HG03135 (cell line): ENCODE data around the gene ACTR5.

ENCODE experiments used
- ATAC-seq: cut with Tn5 transposase; IDR thresholded peaks from one replicate; pipeline ENCODE4 v1.9.1; 2021; ENCODE audit warnings: mild to moderate bottlenecking, moderate library complexity; ENCODE audit not compliant: unreplicated experiment

Gene ACTR5

GRCh38 chr20:38748097-38748860 is at the start of gene ACTR5:
ACTR5 (plus strand) TSS chr20:38748460; CDS start chr20:38748479, 19 bp downstream.
- peak; percentile 81 for ATAC-seq

GRCh38 chr20:38698541-38698940 is 49.7 kb upstream of the ACTR5 start:
- no peak for ATAC-seq

- ATAC-seq: no peak
Measured at GRCh38 chr20:38700141-38700540, 48.1 kb upstream of the ACTR5 start.

GRCh38 chr20:38700926-38701325 is 47.3 kb upstream of the ACTR5 start:
- no peak for ATAC-seq

GRCh38 chr20:38703526-38703925 is 44.7 kb upstream of the ACTR5 start:
- no peak for ATAC-seq

- no peak for ATAC-seq
Measured at GRCh38 chr20:38704136-38704535, 44.1 kb upstream of the ACTR5 start.

- no peak for ATAC-seq
Measured at GRCh38 chr20:38706509-38706908, 41.8 kb upstream of the ACTR5 start.

GRCh38 chr20:38714308-38714707 is 34.0 kb upstream of the ACTR5 start:
- no peak for ATAC-seq

GRCh38 chr20:38715646-38716045 is 32.6 kb upstream of the ACTR5 start:
- no peak for ATAC-seq

GRCh38 chr20:38722683-38723016 is 25.6 kb upstream of the ACTR5 start:
- no peak for ATAC-seq

GRCh38 chr20:38723017-38723847 is 25.0 kb upstream of the ACTR5 start:
- no peak for ATAC-seq

- ATAC-seq: no peak
Measured at GRCh38 chr20:38723848-38724625, 24.2 kb upstream of the ACTR5 start, which contains the start of gene SLC32A1. SLC32A1 (plus strand) TSS chr20:38724486; CDS start chr20:38724725, 239 bp downstream.

GRCh38 chr20:38724626-38725147 is 23.6 kb upstream of the ACTR5 start:
- no peak for ATAC-seq

- ATAC-seq: no peak
Measured at GRCh38 chr20:38725148-38725901, 22.9 kb upstream of the ACTR5 start.

GRCh38 chr20:38725931-38726803 is 22.1 kb upstream of the ACTR5 start:
- ATAC-seq: no peak

- no peak for ATAC-seq
Measured at GRCh38 chr20:38726804-38727606, 21.3 kb upstream of the ACTR5 start.

- ATAC-seq: no peak
Measured at GRCh38 chr20:38727607-38728190, 20.6 kb upstream of the ACTR5 start.

GRCh38 chr20:38728191-38728781 is 20.0 kb upstream of the ACTR5 start:
- ATAC-seq: no peak
